K562 (cell line): ENCODE measurements around the gene ZNF669. TPM values are rescaled to one million over a fixed set of nuclear protein-coding genes. Genes with fewer than 3 reads are reported as not detected.

Experiments used
- ADNP ChIP-seq: fragments of 200-800 bp; sonication (Bioruptor generic); IDR thresholded peaks from 2 replicates; pipeline ENCODE4 v1.6.1; 2016; ENCODE audit warnings: missing genetic modification characterization, missing compliant biosample characterization
- ARHGAP35 ChIP-seq: fragments of 450-650 bp; IDR thresholded peaks from 2 replicates; pipeline ENCODE4 v1.6.1; 2018; ENCODE audit not compliant: partially characterized antibody
- BCL6 ChIP-seq: fragments of 250-450 bp; sonication (Bioruptor Pico); IDR thresholded peaks from 2 replicates; pipeline ENCODE4 v1.4.0; 2020
- CHD2 ChIP-seq: IDR thresholded peaks from 2 replicates; pipeline ENCODE4 v1.6.1; 2011; ENCODE audit warnings: low read depth, low read length
- FOXK1 ChIP-seq: sonication (generic); formaldehyde crosslinking; IDR thresholded peaks from 2 replicates; pipeline ENCODE4 v1.8.0; 2022; ENCODE audit warnings: missing genetic modification reagents, mild to moderate bottlenecking, borderline replicate concordance
- GTF2A2 ChIP-seq: IDR thresholded peaks from 2 replicates; pipeline ENCODE4 v1.6.1; 2016; ENCODE audit warnings: mild to moderate bottlenecking, missing genetic modification characterization, missing compliant biosample characterization
- HDAC8 ChIP-seq: fragments of 450-650 bp; IDR thresholded peaks from 2 replicates; pipeline ENCODE4 v1.6.1; 2016; ENCODE audit warnings: mild to moderate bottlenecking, missing genetic modification characterization, moderate library complexity, missing compliant biosample characterization
- IFI16 ChIP-seq: fragments of 250-450 bp; sonication (Bioruptor Pico); IDR thresholded peaks from 2 replicates; pipeline ENCODE4 v2.1.2; 2022; ENCODE audit warnings: mild to moderate bottlenecking, inconsistent platforms
- MAFK ChIP-seq: IDR thresholded peaks from 2 replicates; pipeline ENCODE4 v1.6.1; 2011; ENCODE audit warnings: low read length, improper control_type of control experiment
- NBN ChIP-seq: fragments of 450-650 bp; IDR thresholded peaks from 2 replicates; pipeline ENCODE4 v1.6.1; 2016; ENCODE audit warnings: low read depth, mild to moderate bottlenecking
- NFATC3 ChIP-seq: fragments of 450-650 bp; IDR thresholded peaks from 2 replicates; pipeline ENCODE4 v1.6.1; 2017; ENCODE audit warnings: mild to moderate bottlenecking
- NONO ChIP-seq, 2 experiments: fragments of 200-400 bp in 1 of 2; fragments of 450-650 bp in 1 of 2; formaldehyde crosslinking in 1 of 2; IDR thresholded peaks; 2 replicates each; pipeline ENCODE4 v1.6.1; 2017; ENCODE audit warnings: low read depth in 2 of 2, mild to moderate bottlenecking in 2 of 2, moderate library complexity in 2 of 2, low read length in 1 of 2
- PTRF ChIP-seq: fragments of 450-650 bp; IDR thresholded peaks from 2 replicates; pipeline ENCODE4 v1.6.1; 2016; ENCODE audit warnings: mild to moderate bottlenecking, missing genetic modification characterization, missing compliant biosample characterization
- RBM15 ChIP-seq: fragments of 200-400 bp; formaldehyde crosslinking; IDR thresholded peaks from 2 replicates; pipeline ENCODE4 v1.6.1; 2018; ENCODE audit warnings: mild to moderate bottlenecking, low read length, moderate library complexity; ENCODE audit not compliant: insufficient read depth
- RBM17 ChIP-seq: fragments of 200-400 bp; formaldehyde crosslinking; IDR thresholded peaks from 2 replicates; pipeline ENCODE4 v1.6.1; 2017; ENCODE audit warnings: low read depth, mild to moderate bottlenecking, low read length, borderline replicate concordance
- RBM34 ChIP-seq: fragments of 200-400 bp; formaldehyde crosslinking; IDR thresholded peaks from 2 replicates; pipeline ENCODE4 v1.6.1; 2018; ENCODE audit warnings: low read length, borderline replicate concordance; ENCODE audit not compliant: insufficient read depth
- TAF15 ChIP-seq: fragments of 200-400 bp; formaldehyde crosslinking; IDR thresholded peaks from 2 replicates; pipeline ENCODE4 v1.6.1; 2017; ENCODE audit warnings: mild to moderate bottlenecking, low read depth, low read length, moderate library complexity
- TAF7 ChIP-seq: fragments of 450-650 bp; IDR thresholded peaks from 2 replicates; pipeline ENCODE4 v1.6.1; 2016; ENCODE audit warnings: missing genetic modification characterization, missing compliant biosample characterization
- TBP ChIP-seq: optimal IDR thresholded peaks from 2 replicates; pipeline ENCODE3; 2011; ENCODE audit warnings: low read depth, low read length, improper control_type of control experiment
- TCF3 ChIP-seq: sonication (generic); formaldehyde crosslinking; IDR thresholded peaks from 2 replicates; pipeline ENCODE4 v1.4.0; 2020; ENCODE audit warnings: mild to moderate bottlenecking, missing genetic modification reagents
- TFAM ChIP-seq: fragments of 250-450 bp; sonication (Bioruptor Pico); conservative IDR thresholded peaks from 2 replicates; pipeline ENCODE4 v1.5.0; 2021; ENCODE audit warnings: mild to moderate bottlenecking, moderate library complexity
- XRCC4 ChIP-seq: IDR thresholded peaks from one replicate; pipeline ENCODE4 v1.6.1; 2011; ENCODE audit not compliant: insufficient read depth, insufficient read length; ENCODE audit errors: extremely low read depth
- ZBTB26 ChIP-seq: fragments of 450-650 bp; formaldehyde crosslinking; IDR thresholded peaks from 2 replicates; pipeline ENCODE4 v1.4.0; 2022; ENCODE audit warnings: missing genetic modification characterization
- ZNF134 ChIP-seq: fragments of 250-450 bp; sonication (Bioruptor Pico); conservative IDR thresholded peaks from 2 replicates; pipeline ENCODE4 v1.4.0; 2020
- ZNF316 ChIP-seq: fragments of 450-650 bp; IDR thresholded peaks from 2 replicates; pipeline ENCODE4 v1.6.1; 2016
- ZNF592 ChIP-seq: fragments of 450-650 bp; IDR thresholded peaks from 2 replicates; pipeline ENCODE4 v1.6.1; 2017; ENCODE audit warnings: antibody characterized with exemption, mild to moderate bottlenecking
- ZSCAN29 ChIP-seq: fragments of 450-650 bp; IDR thresholded peaks from 2 replicates; pipeline ENCODE4 v1.6.1; 2017
- polyA plus RNA-seq, 8 experiments: library from polyadenylated mRNA; depleted of rRNA in 4 of 8; stranded (reverse) in 5 of 8; unstranded in 3 of 8; fragments of >200 nt; fragmentation: Nextera tagmentation in 2 of 8; fragmentation: Illumina TruSeq in 1 of 8; extraction: Ambion mirVana in 2 of 8; extraction: Trizol in 1 of 8; gene quantifications; 2 replicates each; pipeline versions ENCODE4 v1.2.1 to v1.2.3, GENCODE V29; 2011 to 2014; ENCODE audit warnings: inconsistent platforms in 1 of 8, missing spikeins in 1 of 8
- total RNA-seq, 7 experiments: library from RNA; depleted of rRNA in 6 of 7; stranded (reverse); fragments of >200 nt in 6 of 7; fragmentation: Illumina TruSeq in 2 of 7; extraction: Trizol in 2 of 7; gene quantifications; 2 replicates each; pipeline versions ENCODE4 v1.2.1 to v1.2.3, GENCODE V29; 2011 to 2021; ENCODE audit warnings: low replicate concordance in 1 of 7

ZNF669 gene
- total and polyA plus RNA-seq, 9 of the 15 experiments (the other 6 are each of a cell fraction or from before 2014, with no cell fraction given), result 5.3 to 18.3 (median 10.2) TPM

GRCh38 chr1:247103859-247104591 is at the start of gene ZNF669 (continued):
- TF ChIP-seq FOXK1, result peak; percentile 29; the same call in 1 of the 2 replicates
- no peak for TF ChIP-seq TFAM (CRISPR knock-in tag)
- no peak for TF ChIP-seq RBM15
- TF ChIP-seq BCL6 (CRISPR knock-in tag), result no peak
- TF ChIP-seq ARHGAP35, result no peak
- no peak for TF ChIP-seq NFATC3
- TF ChIP-seq TAF15, result no peak
- peak; percentile 30; the same call in 1 of the 2 replicates for TF ChIP-seq NBN
- no peak for TF ChIP-seq MAFK
- TF ChIP-seq IFI16, result no peak
- TF ChIP-seq ZNF592, result no peak
- TF ChIP-seq ZNF134 (CRISPR knock-in tag), result no peak
- peak; percentile 90 for TF ChIP-seq TAF7
- no peak; the same call in 1 of the 2 replicates for TF ChIP-seq TCF3
- TF ChIP-seq ZNF316, result no peak
- TF ChIP-seq PTRF, result no peak
- no peak for TF ChIP-seq RBM34
- TF ChIP-seq GTF2A2 (tag), result no peak
- peak; percentile 68 for TF ChIP-seq CHD2
- TF ChIP-seq ADNP (tag), result no peak
- TF ChIP-seq NONO (IDR thresholded peaks at IDR 0.05; ENCODE audit: low read depth in 2 of 2, low read length in 1 of 2), result peak in 1 of 2 experiments; percentile 31; a peak in 1 of 4 replicates
- no peak for TF ChIP-seq HDAC8 (tag)
- TF ChIP-seq RBM17, result no peak
- peak; percentile 93 for TF ChIP-seq TBP
- TF ChIP-seq XRCC4, result no peak
- no peak for TF ChIP-seq ZSCAN29
- TF ChIP-seq ZBTB26 (CRISPR knock-in tag), result no peak
